Neural cell (in vitro differentiated cells): Measurements from ENCODE around the gene GRIN1. TPM values are rescaled to one million over a fixed set of nuclear protein-coding genes. Genes with fewer than 3 reads are reported as not detected.

ENCODE experiments used
- H2AFZ ChIP-seq: fragments of 200-600, 300-800 bp; sonication (generic), shearing (Covaris generic); 2 replicates; pipeline ENCODE4 v1.6.0; 2014; ENCODE audit warnings: low read depth, mild to moderate bottlenecking, antibody characterized with exemption, low read length, moderate library complexity
- H3F3A ChIP-seq: fragments of 200-600 bp; shearing (Covaris generic); 2 replicates; pipeline ENCODE4 v1.6.1; 2016; ENCODE audit warnings: mild to moderate bottlenecking, moderate library complexity, mixed read lengths, antibody characterized with exemption, low read length; ENCODE audit not compliant: insufficient read depth, poor library complexity, severe bottlenecking
- H3K27ac ChIP-seq: fragments of 200-600, 300-800 bp; sonication (generic), shearing (Covaris generic); 2 replicates; pipeline ENCODE4 v1.5.1; 2014; ENCODE audit warnings: mild to moderate bottlenecking, low read length, moderate library complexity
- H3K27me3 ChIP-seq: fragments of 300-800, 200-600 bp; sonication (generic), shearing (Covaris generic); 2 replicates; pipeline ENCODE4 v1.6.0; 2014; ENCODE audit warnings: mild to moderate bottlenecking, low read depth, low read length, moderate library complexity; ENCODE audit not compliant: insufficient read depth
- H3K36me3 ChIP-seq: fragments of 300-800, 200-600 bp; sonication (generic), shearing (Covaris generic); 2 replicates; pipeline ENCODE4 v1.5.1; 2014; ENCODE audit warnings: mild to moderate bottlenecking, antibody characterized with exemption, low read length, moderate library complexity; ENCODE audit not compliant: insufficient read depth
- H3K4me2 ChIP-seq: fragments of 300-800, 200-600 bp; sonication (generic), shearing (Covaris generic); 2 replicates; pipeline ENCODE4 v1.6.0; 2014; ENCODE audit warnings: mild to moderate bottlenecking, low read length
- H3K4me3 ChIP-seq: fragments of 300-800, 200-600 bp; sonication (generic), shearing (Covaris generic); 2 replicates; pipeline ENCODE4 v1.5.1; 2014; ENCODE audit warnings: mild to moderate bottlenecking, low read length, moderate library complexity
- H3K79me2 ChIP-seq: fragments of 200-600 bp; shearing (Covaris generic); replicated peaks from 2 replicates; pipeline ENCODE4 v1.6.0; 2014; ENCODE audit warnings: mild to moderate bottlenecking, low read length, moderate library complexity; ENCODE audit not compliant: insufficient read depth
- H3K9ac ChIP-seq: fragments of 300-800, 200-600 bp; sonication (generic), shearing (Covaris generic); 2 replicates; pipeline ENCODE4 v1.6.1; 2016; ENCODE audit warnings: mild to moderate bottlenecking, low read length, mixed read lengths
- H3K9me2 ChIP-seq: fragments of 200-600 bp; shearing (Covaris generic); 2 replicates; pipeline ENCODE4 v1.6.1; 2016; ENCODE audit warnings: mild to moderate bottlenecking, low read length, mixed read lengths; ENCODE audit not compliant: insufficient read depth
- H3K9me3 ChIP-seq: fragments of 200-600, 300-800 bp; sonication (generic), shearing (Covaris generic); 2 replicates; pipeline ENCODE4 v1.6.1; 2016; ENCODE audit warnings: mild to moderate bottlenecking, mixed run types, low read length, moderate library complexity, mixed read lengths
- H4K20me1 ChIP-seq: fragments of 200-600 bp; shearing (Covaris generic); 2 replicates; pipeline ENCODE4 v1.6.1; 2016; ENCODE audit warnings: mild to moderate bottlenecking, mixed run types; ENCODE audit not compliant: insufficient read depth
- CTCF ChIP-seq: fragments of 450-650 bp; IDR thresholded peaks from 2 replicates; pipeline ENCODE4 v1.5.1; 2014; ENCODE audit warnings: antibody characterized with exemption, mild to moderate bottlenecking, moderate library complexity; ENCODE audit not compliant: poor library complexity, severe bottlenecking
- EP300 ChIP-seq: fragments of 450-650 bp; conservative IDR thresholded peaks from 2 replicates; pipeline ENCODE4 v1.6.1; 2014; ENCODE audit warnings: antibody characterized with exemption, mild to moderate bottlenecking, moderate library complexity; ENCODE audit not compliant: poor library complexity, severe bottlenecking
- EZH2 ChIP-seq: fragments of 200-600, 300-800 bp; shearing (Covaris generic), sonication (generic); IDR thresholded peaks from 2 replicates; pipeline ENCODE4 v1.6.1; 2014; ENCODE audit warnings: antibody characterized with exemption, low read length, borderline replicate concordance, mild to moderate bottlenecking; ENCODE audit not compliant: insufficient read depth, poor library complexity, severe bottlenecking
- MXI1 ChIP-seq: fragments of 450-650 bp; conservative IDR thresholded peaks from 2 replicates; pipeline ENCODE4 v1.6.1; 2014; ENCODE audit warnings: antibody characterized with exemption, mild to moderate bottlenecking; ENCODE audit not compliant: poor library complexity, severe bottlenecking
- POLR2AphosphoS5 ChIP-seq: IDR thresholded peaks from 2 replicates; pipeline ENCODE4 v1.6.1; 2012
- RAD21 ChIP-seq: fragments of 450-650 bp; conservative IDR thresholded peaks from 2 replicates; pipeline ENCODE4 v1.6.1; 2014; ENCODE audit warnings: antibody characterized with exemption, mild to moderate bottlenecking, moderate library complexity
- SMC3 ChIP-seq: fragments of 450-650 bp; conservative IDR thresholded peaks from 2 replicates; pipeline ENCODE4 v1.6.1; 2014; ENCODE audit warnings: antibody characterized with exemption, mild to moderate bottlenecking, moderate library complexity; ENCODE audit not compliant: poor library complexity
- TAF1 ChIP-seq: IDR thresholded peaks from 2 replicates; pipeline ENCODE4 v1.6.1; 2012; ENCODE audit warnings: low read depth
- polyA plus RNA-seq: library from polyadenylated mRNA; depleted of rRNA; stranded (reverse); fragments of >200 nt; gene quantifications from 2 replicates; pipeline ENCODE4 v1.2.3, GENCODE V29; 2014
- TF ChIP-seq, protein P1 (sequence below): IDR thresholded peaks from 2 replicates; pipeline ENCODE4 v1.6.1; 2012; ENCODE audit warnings: borderline replicate concordance

Gene GRIN1
- polyA plus RNA-seq, 1 donor from 2014 or later, result 0.58 TPM

DNA sequence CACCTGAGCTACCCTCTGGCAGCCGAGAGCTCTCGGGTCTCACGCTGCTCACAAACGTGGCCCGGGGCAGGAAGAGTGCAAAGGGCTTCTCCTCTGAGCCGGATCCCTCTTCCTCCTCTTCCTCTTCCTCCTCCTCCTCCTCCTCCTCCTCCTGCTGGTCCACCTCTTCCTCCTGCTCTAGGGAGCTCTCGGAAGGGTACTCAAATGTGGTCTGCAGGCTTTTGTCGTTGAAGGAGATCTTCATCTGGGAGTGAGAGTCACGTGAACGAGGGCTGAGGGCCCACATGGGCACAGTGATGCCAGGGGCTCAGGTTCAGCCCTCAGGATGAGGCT, 53.5 kb downstream of the GRIN1 start:
- Histone ChIP-seq H3K79me2 (peaks cover 8% of the 10 kb centered on the region), H3K9me2 (no peaks in the 10 kb centered on the region), H4K20me1 (no peaks in the 10 kb centered on the region), H3K36me3 (no peaks in the 10 kb centered on the region), H3K9me3 (no peaks in the 10 kb centered on the region), H2AFZ (no peak overlapping the region), H3F3A (no peaks in the 10 kb centered on the region), H3K4me3 (no peak overlapping the region), H3K4me2 (no peak overlapping the region), H3K27me3 (no peaks in the 10 kb centered on the region), H3K27ac (no peak overlapping the region), H3K9ac (no peak overlapping the region)
- TF ChIP-seq TAF1 (no peak), EZH2 (no peak), MXI1 (no peak), EP300 (no peak), RAD21 (no peak), CTCF (no peak), POLR2AphosphoS5 (no peak), SMC3 (no peak)
- TF ChIP-seq, protein P1, sequence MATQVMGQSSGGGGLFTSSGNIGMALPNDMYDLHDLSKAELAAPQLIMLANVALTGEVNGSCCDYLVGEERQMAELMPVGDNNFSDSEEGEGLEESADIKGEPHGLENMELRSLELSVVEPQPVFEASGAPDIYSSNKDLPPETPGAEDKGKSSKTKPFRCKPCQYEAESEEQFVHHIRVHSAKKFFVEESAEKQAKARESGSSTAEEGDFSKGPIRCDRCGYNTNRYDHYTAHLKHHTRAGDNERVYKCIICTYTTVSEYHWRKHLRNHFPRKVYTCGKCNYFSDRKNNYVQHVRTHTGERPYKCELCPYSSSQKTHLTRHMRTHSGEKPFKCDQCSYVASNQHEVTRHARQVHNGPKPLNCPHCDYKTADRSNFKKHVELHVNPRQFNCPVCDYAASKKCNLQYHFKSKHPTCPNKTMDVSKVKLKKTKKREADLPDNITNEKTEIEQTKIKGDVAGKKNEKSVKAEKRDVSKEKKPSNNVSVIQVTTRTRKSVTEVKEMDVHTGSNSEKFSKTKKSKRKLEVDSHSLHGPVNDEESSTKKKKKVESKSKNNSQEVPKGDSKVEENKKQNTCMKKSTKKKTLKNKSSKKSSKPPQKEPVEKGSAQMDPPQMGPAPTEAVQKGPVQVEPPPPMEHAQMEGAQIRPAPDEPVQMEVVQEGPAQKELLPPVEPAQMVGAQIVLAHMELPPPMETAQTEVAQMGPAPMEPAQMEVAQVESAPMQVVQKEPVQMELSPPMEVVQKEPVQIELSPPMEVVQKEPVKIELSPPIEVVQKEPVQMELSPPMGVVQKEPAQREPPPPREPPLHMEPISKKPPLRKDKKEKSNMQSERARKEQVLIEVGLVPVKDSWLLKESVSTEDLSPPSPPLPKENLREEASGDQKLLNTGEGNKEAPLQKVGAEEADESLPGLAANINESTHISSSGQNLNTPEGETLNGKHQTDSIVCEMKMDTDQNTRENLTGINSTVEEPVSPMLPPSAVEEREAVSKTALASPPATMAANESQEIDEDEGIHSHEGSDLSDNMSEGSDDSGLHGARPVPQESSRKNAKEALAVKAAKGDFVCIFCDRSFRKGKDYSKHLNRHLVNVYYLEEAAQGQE, result no peak

DNA sequence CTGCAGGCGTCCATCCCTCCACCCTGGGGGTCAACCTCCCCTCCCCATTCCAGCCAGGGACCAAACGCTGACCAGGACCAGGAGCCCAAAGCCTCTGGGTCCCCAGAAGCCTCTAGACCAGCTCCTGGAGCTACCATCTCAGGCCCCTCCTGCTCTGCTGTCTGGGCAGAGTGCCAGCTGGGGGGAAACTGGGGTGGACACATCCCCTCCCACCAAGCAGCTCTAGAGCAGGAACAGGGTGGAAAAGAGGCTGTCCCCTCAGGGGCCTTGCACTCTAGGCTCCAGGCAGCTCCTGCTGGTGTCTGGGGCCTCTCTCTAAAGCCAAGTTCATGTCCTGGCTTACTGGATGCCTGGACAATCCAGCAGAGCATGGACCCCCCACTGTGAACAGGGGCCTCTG, 53.9 kb downstream of the GRIN1 start:
- H3K27ac ChIP-seq, result no peak overlapping the region
- H3K9ac ChIP-seq, result no peak overlapping the region
- H2AFZ ChIP-seq, result no peak overlapping the region
- H3K9me3 ChIP-seq, result no peaks in the 10 kb centered on the region
- no peaks in the 10 kb centered on the region for H3K27me3 ChIP-seq
- TF ChIP-seq, protein P1, result no peak
- no peak for TF ChIP-seq EP300
- no peak for TF ChIP-seq SMC3
- TF ChIP-seq TAF1, result no peak
- TF ChIP-seq CTCF, result no peak
- no peak for TF ChIP-seq POLR2AphosphoS5
- no peak for TF ChIP-seq MXI1
- no peak for TF ChIP-seq EZH2
- no peak for TF ChIP-seq RAD21
- no peaks in the 10 kb centered on the region for H4K20me1 ChIP-seq
- H3K4me2 ChIP-seq, result no peak overlapping the region
- H3K36me3 ChIP-seq, result no peaks in the 10 kb centered on the region
- H3K4me3 ChIP-seq, result no peak overlapping the region
- H3F3A ChIP-seq, result no peaks in the 10 kb centered on the region
- H3K9me2 ChIP-seq, result no peaks in the 10 kb centered on the region
- peaks cover 3% of the 10 kb centered on the region for H3K79me2 ChIP-seq
